ENCODE data around the gene CLCNKB.

Gene CLCNKB

DNA sequence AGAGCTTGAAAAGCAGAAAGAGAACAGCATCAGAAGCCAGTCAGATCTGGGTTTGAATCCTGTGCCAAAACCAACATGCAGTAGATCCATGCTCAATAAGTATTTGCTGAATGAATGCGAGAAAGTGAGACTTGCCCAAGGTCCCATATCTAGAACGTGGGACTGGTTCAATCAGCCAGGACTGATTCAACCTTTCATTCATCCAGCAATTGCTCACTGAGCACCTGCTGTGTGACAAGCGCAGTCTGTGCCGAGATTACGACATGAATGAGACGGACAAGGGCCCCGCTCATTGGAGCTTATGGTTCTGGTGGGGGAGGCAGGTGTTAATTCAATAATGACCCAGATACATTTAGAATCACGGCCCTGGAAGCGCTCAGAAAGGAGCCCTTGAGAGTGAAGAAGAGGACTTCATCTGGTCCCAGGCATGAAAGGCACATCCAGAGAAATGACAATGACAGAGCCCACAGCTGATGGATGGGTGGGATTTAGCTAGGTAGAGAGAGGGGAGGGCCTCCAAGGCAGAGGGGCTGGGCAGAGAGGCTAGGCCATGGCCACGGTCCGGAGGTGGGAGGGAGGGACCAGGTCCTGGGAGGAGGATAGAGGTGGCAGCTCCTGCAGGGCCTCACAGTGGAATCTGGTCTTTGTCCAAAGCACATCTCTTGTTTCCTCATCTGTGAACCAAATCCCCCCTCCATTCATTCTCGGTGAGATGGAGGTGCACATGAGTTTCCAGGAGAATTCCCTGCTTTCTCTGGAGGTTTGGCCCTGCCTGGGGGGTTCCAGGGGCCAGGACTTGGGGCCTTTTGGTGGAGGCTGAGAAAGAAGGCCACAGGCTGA lies 34.0 kb downstream of the CLCNKB start:
- no peak for DNase-seq

DNA sequence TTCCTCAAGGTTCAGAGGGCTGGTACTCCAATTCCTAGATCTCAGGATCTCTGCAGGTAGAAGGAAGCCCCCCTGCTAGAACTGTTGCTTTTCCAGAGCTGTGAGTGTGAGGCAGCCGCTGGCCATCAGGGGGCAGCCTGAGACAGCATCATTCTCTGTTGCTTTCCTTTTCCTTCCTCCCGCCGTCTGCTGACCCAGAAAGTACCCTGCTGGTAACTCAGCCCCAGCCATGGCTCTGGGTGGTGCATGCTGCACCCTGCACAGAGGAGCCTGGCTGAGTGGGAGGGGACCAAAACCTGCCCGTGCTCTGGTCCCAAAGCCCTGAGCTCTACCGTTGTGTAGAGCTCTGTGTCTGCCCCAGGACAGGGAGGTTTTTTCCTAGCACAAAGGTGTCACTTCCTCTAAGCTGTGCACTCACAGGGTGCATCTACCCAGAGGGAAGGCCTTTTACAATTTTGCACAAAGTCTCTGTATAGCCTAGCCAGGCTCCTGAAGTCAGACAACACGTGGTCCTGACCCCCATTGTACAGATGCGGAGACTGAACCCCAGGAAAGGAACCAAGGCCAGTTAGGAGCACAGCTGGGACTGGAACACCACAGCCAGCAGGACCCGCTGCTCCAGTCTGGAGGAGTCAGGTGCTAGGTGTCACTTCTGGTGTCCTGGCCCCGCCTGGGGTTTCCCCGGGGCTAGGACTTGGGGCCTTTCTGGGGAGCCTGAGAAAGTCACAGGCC lies 35.5 kb downstream of the CLCNKB start:
- peak; percentile 65 for DNase-seq

DNA sequence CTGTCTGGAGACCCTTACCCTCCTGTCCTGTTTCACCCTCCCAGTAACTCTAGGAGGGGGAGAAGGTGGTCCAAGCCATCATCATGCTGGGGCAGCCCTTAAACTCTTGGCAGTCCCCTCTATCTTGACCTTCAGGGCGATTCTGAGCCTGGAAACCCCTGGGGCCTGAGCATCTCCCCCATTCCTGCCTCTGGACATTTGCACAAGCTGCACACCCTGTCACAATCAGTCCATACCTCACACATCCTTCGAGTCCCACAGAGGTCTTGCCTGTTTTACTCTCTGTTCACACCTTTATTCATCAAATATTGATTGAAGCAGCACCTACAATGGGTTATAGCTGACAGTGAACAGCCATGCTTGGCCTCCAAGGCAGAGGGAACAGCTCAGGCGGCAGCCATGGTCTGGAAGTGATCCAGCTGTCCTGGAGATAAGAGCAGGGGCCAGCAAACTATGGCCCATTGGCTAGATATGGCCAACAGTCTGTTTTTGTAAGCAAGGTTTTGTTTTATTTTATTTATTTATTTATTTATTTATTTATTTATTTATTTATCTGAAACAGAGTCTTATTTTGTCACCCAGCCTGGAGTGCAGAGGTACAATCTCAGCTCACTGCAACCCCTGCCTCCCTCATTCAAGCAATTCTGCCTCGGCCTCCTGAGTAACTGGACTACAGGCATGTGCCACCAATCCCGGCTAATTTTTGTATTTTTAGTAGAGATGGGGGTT lies 37.0 kb downstream of the CLCNKB start:
- no peak for DNase-seq

GRCh38 chr1:16081636-16082035 lies 38.1 kb downstream of the CLCNKB start:
- no peak for DNase-seq

DNA sequence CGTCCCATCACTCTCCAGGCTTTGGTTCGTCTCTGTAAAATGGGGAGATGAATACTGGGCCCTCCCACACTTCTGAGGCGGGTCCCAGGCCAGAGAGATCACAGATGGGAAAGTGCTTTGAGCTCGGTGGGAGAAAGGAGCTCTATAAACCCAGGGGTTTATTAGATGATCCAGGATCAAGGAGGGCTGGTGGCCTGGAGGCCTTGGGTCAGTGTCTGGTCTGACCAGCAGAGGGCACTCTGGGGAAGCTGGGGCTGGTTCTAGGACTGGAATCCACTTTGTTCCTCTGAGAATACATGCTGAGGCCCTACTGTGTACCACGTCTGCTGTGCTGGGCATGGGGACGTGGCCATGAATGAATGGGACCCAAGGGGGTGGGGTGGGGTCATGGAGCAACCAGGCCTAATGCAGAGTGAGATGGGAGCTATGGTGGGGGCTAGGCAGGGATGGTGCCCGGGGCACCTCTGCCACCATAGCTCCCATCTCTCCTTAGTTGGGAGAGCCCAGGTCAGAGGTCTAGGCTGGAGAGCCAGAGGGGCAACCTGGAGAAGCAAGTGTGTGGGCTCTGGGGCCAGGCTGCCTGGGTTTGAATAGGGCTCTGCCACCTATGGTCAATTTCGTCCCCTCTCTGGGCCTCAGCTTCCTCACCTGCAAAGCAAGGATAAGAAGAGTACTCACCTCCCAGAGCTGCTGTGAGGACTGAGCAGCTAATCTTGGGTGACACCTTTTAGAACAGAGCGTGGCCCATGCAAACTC lies 38.9 kb downstream of the CLCNKB start:
- peak; percentile 35 for DNase-seq

DNA sequence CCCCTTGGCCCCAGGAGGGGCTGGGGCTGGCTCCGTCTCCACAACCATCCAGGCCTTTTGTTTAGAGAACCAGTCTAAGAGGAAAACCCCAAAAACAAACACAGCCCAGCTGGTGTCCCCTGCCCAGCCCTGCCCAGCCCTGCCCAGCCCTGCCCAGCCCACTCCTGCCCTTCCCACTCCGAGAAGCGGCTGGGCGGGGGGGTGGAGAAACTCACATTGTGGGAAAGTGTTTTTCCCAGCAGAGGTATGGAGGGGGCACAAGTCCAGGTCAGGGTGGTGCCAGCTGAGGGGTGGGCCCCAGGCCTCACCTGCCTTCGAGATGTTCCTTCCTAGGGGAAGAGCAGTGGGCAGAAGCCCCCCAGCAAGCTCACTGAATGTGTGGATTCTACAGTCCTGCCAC lies 39.9 kb downstream of the CLCNKB start:
- DNase-seq: no peak

GRCh38 chr1:16085522-16085921 lies 41.9 kb downstream of the CLCNKB start:
- DNase-seq: no peak

GRCh38 chr1:16087733-16088132 lies 44.2 kb downstream of the CLCNKB start:
- DNase-seq: no peak

DNA sequence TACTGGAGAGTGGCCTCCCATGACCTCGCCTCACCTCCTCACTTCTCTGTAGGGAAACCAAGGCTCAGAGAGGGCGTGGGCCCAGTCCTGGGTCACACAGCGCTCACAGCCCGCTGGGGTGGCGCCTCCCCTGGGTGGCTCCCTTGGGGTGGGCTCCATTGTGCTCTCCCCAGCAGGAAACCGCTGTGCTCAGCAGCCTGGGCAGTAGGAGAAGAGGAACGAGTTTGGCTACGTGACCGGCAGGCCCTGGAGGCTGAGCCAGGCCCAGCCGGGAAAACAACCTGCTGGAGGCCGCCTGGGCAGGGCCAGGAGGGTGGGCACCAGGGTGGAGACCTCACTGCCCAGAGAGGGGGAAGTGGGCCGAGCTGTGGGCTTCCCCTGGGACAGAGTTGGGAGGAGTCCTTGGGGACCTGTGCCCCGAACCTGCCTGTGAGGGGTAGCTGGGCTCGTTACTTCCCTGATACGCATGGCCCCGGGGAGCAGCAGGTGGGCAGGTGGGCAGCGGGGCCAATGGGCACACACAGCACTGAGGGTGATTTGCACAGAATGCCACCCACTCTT lies 44.8 kb downstream of the CLCNKB start:
- no peak for DNase-seq

DNA sequence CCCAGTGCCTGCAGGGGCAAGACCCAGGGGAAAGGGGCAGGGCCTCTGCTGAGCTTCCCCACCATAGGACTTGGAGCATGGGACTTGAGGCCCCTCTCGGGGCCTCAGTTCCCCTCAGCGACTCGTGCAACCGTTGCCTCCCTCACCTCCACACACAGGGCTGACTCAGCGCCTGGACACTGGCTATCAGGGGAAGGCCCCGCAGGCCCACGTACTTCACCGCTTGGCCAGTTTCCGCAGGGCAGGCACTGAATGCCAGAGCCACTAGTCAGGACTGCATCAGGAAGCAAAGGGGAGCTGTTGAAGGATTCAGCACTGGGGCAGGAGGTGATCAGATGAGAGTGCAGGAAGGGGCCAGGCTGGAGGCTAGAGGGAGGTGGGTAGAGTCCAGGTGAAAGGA lies 45.4 kb downstream of the CLCNKB start:
- DNase-seq: no peak

GRCh38 chr1:16090076-16090826 lies 46.7 kb downstream of the CLCNKB start:
- DNase-seq: no peak

GRCh38 chr1:16091296-16091695 lies 47.7 kb downstream of the CLCNKB start:
- no peak for DNase-seq

GRCh38 chr1:16092097-16092922 lies 48.7 kb downstream of the CLCNKB start:
- no peak for DNase-seq

DNA sequence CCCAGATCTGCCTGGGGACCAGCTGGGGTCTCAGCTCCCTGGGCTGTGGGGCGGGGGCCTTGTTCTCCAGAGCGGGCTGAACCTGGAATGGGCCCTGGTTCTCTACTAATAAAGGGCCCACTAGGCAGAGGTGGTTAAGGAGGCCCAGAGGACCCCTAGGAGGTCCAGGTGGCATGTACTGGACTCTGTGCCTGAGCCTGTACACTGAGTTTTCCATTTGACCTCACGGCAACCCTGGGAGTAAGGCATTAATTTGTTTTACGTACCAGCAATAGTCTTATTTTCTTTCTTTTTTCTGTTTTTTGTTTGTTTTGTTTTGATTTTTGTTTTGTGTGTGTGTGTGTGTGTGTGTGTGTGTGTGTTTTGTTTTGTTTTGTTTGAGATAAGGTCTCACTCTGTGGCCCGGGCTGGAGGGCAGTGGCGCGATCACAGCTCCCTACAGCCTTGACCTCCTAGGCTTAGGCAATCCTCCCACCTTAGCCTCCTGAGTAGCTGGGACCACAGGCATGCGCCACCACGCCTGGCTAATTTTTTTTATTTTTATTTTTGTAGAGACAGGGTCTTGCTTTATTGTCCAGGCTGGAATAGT lies 49.4 kb downstream of the CLCNKB start:
- DNase-seq: no peak

GRCh38 chr1:16093611-16094010 lies 50.0 kb downstream of the CLCNKB start:
- no peak for DNase-seq

DNA sequence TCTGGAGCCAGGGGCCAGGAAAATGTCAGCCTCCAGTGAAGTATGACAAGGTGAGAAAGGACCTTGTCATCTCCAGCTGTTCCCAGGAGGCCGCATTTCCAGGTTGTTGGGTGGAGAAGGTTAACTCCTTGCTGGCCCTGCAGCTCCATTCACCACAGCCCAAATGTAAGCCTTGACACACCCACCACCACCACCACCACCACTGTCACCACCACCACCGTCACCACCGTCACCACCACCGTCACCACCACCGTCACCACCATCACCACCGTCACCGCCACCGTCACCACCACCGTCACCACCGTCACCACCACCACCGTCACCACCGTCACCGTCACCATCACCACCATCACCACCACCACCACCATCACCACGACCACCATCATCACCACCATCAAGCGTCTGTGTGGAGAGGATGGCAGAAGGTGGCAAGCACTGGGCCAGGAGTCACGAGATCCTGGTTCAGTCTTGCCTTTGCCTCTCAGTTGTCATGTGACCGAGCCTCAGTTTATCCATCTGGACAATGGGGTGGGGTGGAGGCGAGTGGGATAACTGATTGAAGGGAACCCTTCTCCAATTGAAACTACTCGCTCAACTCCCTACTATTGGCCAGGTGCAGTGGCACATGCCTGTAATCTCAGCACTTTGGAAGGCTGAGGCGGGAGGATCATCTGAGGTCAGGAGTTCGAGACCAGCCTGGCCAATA lies 51.0 kb downstream of the CLCNKB start:
- DNase-seq: no peak

DNA sequence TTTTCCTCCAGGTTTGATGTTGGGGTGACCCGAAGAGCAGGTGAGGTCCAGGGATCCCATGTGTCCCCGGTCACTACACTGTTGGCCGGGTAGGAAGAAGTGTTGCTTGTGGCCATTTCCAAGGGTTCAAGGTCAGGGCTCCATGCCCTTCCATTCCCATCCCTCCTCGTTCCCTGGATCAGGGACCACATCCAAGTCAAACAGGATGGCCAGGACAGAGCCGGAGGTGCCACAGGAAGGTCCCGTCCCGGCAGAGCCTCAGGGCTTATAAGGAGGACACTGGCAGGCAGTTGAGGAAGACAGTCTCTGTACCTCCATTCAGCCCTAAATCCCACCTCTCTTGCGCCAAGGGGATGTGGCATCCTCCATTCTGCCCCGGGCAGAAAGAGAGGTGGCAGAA lies 51.9 kb downstream of the CLCNKB start:
- no peak for DNase-seq

GRCh38 chr1:16099412-16099811 lies 55.8 kb downstream of the CLCNKB start:
- no peak for DNase-seq

GRCh38 chr1:16101623-16102022 lies 58.0 kb downstream of the CLCNKB start:
- DNase-seq: no peak
